Activated CD8-positive, alpha-beta T cell treated with anti-CD3 and anti-CD28 coated beads for 36 hours (primary cell): ENCODE measurements around the gene MATN1. TPM values are rescaled to one million over a fixed set of nuclear protein-coding genes. Genes with fewer than 3 reads are reported as not detected.

Experiments
- ATAC-seq: fragments of 200-7000 bp; cut with Tn5 transposase; one replicate; pipeline ENCODE4 v1.10.0; 2021; ENCODE audit warnings: mild to moderate bottlenecking, moderate library complexity
- CTCF ChIA-PET: fragments of 350-600 bp; sonication (Branson Sonifier 250); formaldehyde crosslinking; loops from one replicate; lab custom pipeline; 2021; ENCODE audit warnings: antibody characterized with exemption; lab: Charles Lee
- POLR2A ChIA-PET: fragments of 350-600 bp; sonication (Branson Sonifier 250); formaldehyde crosslinking; loops from one replicate; lab custom pipeline; 2021; ENCODE audit warnings: antibody characterized with exemption; lab: Charles Lee
- DNase-seq: peaks from one replicate; pipeline ENCODE4 v3.0.0-alpha.2; 2020
- H3K27ac Mint-ChIP-seq: one replicate; pipeline ENCODE4 v1.8.0; 2021; ENCODE audit warnings: mild to moderate bottlenecking, mixed read lengths
- H3K27me3 Mint-ChIP-seq: one replicate; pipeline ENCODE4 v1.8.0; 2021; ENCODE audit warnings: mixed read lengths
- H3K36me3 Mint-ChIP-seq: one replicate; pipeline ENCODE4 v1.8.0; 2021; ENCODE audit warnings: low read depth, mixed read lengths
- H3K4me1 Mint-ChIP-seq: one replicate; pipeline ENCODE4 v1.8.0; 2021; ENCODE audit warnings: low read depth, mixed read lengths
- H3K4me3 Mint-ChIP-seq: one replicate; pipeline ENCODE4 v1.8.0; 2021; ENCODE audit warnings: mild to moderate bottlenecking, moderate library complexity, mixed read lengths
- H3K9me3 Mint-ChIP-seq: one replicate; pipeline ENCODE4 v1.8.0; 2021; ENCODE audit warnings: mixed read lengths
- CTCF ChIP-seq: fragments of 200-600 bp; IDR thresholded peaks from one replicate; pipeline ENCODE4 v1.8.0; 2022; ENCODE audit warnings: antibody characterized with exemption, mild to moderate bottlenecking
- intact Hi-C: fragments of 100-400 bp; cut with micrococcal nuclease; formaldehyde crosslinking; loops from one replicate; pipeline ENCODE4 v1.10.0; 2022
- total RNA-seq, 2 experiments: library from RNA; stranded (reverse); gene quantifications; one replicate each; pipeline ENCODE4 v1.2.3, GENCODE V29; 2021

MATN1 gene
- total RNA-seq, 2 experiments from 2014 or later: 0.45 to 1.4 TPM

GRCh38 chr1:30755746-30756145 is 32.4 kb upstream of the MATN1 start:
- Mint-ChIP-seq H3K4me1 (peaks cover 75% of the 10 kb centered on the region), H3K27me3 (no peaks in the 10 kb centered on the region), H3K36me3 (peaks cover 45% of the 10 kb centered on the region), H3K9me3 (no peaks in the 10 kb centered on the region), H3K4me3 (peak overlapping the region; percentile 87), H3K27ac (peak overlapping the region; percentile 98)
- ChIA-PET POLR2A (interaction anchor here (3.6 to 36.3 kb wide), 3 partner anchors 3 to 36 kb away, joined by 28 to 671 read pairs (median 671); partner anchors contain the start of genes LAPTM5 and MATN1), CTCF (interaction anchor here (1.1 to 15.2 kb wide), 5 partner anchors 10 to 35 kb away, joined by 3 to 186 read pairs (median 10); no protein-coding TSS in a partner anchor)
- ATAC-seq: no peak
- intact Hi-C loops: no loop called here
- no peak for TF ChIP-seq CTCF
- DNase-seq: no peak

- ChIA-PET CTCF (interaction anchor here (1.3 to 15.2 kb wide), 5 partner anchors 9 to 35 kb away, joined by 3 to 186 read pairs (median 11); no protein-coding TSS in a partner anchor), POLR2A (interaction anchor here (0.7 to 36.3 kb wide), 4 partner anchors 4 to 309 kb away, joined by 3 to 671 read pairs (median 350); partner anchors contain the start of genes LAPTM5 and MATN1)
- no peak for DNase-seq
- Mint-ChIP-seq H3K9me3 (no peaks in the 10 kb centered on the region), H3K4me3 (peak overlapping the region; percentile 87), H3K36me3 (peaks cover 46% of the 10 kb centered on the region), H3K27me3 (no peaks in the 10 kb centered on the region), H3K27ac (peak overlapping the region; percentile 98), H3K4me1 (peaks cover 75% of the 10 kb centered on the region)
- intact Hi-C loops: no loop called here
- no peak for TF ChIP-seq CTCF
- ATAC-seq: no peak
Observed at GRCh38 chr1:30755334-30755733, 31.9 kb upstream of the MATN1 start.

- peaks cover 51% of the 10 kb centered on the region for H3K36me3 Mint-ChIP-seq
- no peaks in the 10 kb centered on the region for H3K9me3 Mint-ChIP-seq
- ATAC-seq (peak; percentile 18), DNase-seq (peak; percentile 62)
- ChIA-PET CTCF (interaction anchor here (1.1 to 15.2 kb wide), 7 partner anchors 8 to 34 kb away, joined by 3 to 186 read pairs (median 6); no protein-coding TSS in a partner anchor), POLR2A (interaction anchor here (0.7 to 36.3 kb wide), 4 partner anchors 4 to 310 kb away, joined by 3 to 671 read pairs (median 338); partner anchors contain the start of genes LAPTM5 and MATN1)
- TF ChIP-seq CTCF: no peak
- H3K27me3 Mint-ChIP-seq: no peaks in the 10 kb centered on the region
- H3K27ac Mint-ChIP-seq: peak overlapping the region; percentile 98
- H3K4me1 Mint-ChIP-seq: peaks cover 75% of the 10 kb centered on the region
- intact Hi-C loops: no loop called here
- peak overlapping the region; percentile 87 for H3K4me3 Mint-ChIP-seq
Observed at GRCh38 chr1:30754684-30755171, 31.3 kb upstream of the MATN1 start.

- no peak for DNase-seq
- TF ChIP-seq CTCF: no peak
- Mint-ChIP-seq H3K27ac (peak overlapping the region; percentile 98), H3K4me1 (peaks cover 76% of the 10 kb centered on the region), H3K36me3 (peaks cover 60% of the 10 kb centered on the region), H3K4me3 (peak overlapping the region; percentile 87), H3K9me3 (no peaks in the 10 kb centered on the region), H3K27me3 (no peaks in the 10 kb centered on the region)
- no peak for ATAC-seq
- ChIA-PET POLR2A (interaction anchor here (1.1 to 36.3 kb wide), 3 partner anchors 5 to 35 kb away, joined by 6 to 671 read pairs (median 671); partner anchors contain the start of genes LAPTM5 and MATN1), CTCF (interaction anchor here (0.7 to 15.2 kb wide), 8 partner anchors 7 to 158 kb away, joined by 3 to 186 read pairs (median 5); no protein-coding TSS in a partner anchor)
- intact Hi-C loops: no loop called here
Observed at GRCh38 chr1:30753660-30754123, 30.3 kb upstream of the MATN1 start.
